Hippocampal formation (tissue), 2 donors: ENCODE measurements around the gene MOB2.

Experiments
- DNase-seq, 2 donors: peaks; one replicate each; lab custom pipeline; 2025; lab: John Stamatoyannopoulos, UW

Gene MOB2

DNA sequence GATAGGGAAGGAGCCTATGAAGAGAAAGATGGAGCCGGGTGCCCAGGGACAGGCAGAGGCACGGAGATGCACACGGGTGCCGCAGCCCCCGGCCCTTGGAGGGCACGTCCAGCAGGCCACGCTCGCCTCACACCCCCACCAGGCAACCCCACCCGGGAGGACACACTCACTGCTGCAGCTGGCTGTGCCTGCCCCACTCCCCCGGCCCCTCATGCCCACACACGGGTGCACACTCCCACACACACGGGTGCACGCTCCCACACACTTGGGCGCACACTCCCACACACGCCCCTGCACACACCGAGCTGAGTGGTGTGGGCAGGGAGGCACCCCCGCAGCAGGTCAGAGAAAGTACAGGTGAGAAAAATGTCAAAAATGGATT, 1.1 kb downstream of the MOB2 start:
- no peak for DNase-seq

DNA sequence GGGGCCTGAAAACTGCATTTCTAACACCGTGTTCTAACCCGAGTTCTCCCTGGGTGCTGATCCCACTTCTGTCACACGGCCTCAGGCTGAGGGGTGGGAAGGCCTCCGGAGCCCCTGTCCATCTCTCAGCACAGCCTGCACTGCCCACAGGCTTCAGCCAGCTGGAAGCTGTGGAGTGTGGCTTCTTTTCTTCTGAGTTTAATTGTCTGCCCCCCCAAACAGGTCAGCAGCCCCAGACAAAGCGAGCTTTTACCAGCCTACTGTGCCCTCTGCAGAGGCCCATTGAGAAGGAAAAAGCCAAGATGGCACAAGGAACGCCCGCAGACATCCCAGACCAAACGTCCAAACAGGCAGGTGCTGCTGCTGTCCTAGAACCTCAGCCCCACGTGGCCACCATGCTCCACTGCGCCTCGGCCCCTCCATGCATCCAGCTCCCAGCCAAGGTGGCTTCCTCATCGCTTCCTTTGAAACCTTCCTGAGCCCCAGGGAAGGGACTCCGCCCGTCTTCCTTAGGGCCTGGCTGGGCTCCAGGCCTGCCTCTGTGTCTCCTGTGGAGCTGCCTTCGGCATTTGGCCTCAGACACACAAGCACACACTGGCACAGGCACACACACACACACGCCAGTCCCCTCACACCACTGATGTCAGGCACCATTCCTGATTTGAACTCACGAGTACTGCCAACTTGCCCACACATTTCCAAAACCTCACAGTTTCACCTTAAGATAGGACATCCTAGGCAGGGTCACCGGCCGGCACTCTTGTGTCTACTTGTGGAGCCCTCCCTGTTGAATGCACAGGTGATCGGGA, 1.7 kb downstream of the MOB2 start:
- no peak for DNase-seq

DNA sequence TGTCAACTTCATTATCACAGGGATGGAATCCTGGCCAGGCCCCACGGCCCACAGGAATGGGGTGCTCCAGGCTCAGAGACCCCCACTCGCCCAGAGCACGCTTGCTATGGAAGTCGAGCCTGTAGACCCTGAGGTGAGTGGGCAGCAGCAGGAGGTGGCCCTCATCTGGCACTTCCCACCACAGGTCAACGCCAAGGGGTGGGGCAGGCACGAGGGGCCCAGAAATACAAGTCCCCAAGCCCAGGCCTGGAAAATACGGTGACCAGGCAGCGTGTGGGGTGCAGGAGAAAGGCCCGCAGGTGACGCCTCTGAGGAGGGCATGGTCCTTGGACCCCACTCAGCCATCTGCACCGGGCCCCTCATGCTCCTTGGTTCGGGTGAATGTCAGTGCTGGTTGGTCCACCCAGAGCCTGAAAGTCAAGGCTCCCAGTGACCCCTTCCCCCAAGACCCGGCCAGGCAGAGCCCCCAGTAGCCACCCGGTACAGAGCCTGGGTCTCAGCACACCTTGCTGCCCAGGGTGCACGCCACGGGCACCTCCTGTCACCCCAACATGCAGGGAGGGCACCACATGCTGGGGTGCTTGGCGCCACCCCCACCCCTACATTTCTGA, 2.4 kb downstream of the MOB2 start:
- DNase-seq = no peak

DNA sequence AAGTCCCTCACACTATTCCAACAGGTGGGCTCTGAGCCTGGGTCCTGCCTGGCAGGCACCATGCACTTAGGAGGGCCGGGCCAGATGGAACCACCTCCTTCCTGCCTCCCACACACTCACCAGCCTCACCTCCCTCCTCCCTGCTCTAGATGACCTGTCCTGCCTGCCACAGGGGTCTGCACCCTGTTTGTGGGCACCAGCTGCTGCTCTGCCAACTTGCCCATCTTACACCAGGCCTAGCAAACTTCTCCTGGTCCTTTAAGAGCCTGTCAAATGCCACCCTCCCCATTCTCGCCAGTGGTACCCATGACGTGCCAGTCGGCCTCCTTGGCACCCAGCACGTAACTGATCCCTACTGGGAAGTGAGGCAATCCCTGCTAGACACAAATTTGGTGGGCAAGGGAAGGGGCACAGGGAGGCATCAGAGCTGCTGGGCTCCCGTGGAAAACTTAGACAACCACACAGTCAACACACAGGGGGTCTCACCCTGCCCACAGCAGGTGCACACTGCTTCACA, 3.1 kb downstream of the MOB2 start:
- no peak for DNase-seq

DNA sequence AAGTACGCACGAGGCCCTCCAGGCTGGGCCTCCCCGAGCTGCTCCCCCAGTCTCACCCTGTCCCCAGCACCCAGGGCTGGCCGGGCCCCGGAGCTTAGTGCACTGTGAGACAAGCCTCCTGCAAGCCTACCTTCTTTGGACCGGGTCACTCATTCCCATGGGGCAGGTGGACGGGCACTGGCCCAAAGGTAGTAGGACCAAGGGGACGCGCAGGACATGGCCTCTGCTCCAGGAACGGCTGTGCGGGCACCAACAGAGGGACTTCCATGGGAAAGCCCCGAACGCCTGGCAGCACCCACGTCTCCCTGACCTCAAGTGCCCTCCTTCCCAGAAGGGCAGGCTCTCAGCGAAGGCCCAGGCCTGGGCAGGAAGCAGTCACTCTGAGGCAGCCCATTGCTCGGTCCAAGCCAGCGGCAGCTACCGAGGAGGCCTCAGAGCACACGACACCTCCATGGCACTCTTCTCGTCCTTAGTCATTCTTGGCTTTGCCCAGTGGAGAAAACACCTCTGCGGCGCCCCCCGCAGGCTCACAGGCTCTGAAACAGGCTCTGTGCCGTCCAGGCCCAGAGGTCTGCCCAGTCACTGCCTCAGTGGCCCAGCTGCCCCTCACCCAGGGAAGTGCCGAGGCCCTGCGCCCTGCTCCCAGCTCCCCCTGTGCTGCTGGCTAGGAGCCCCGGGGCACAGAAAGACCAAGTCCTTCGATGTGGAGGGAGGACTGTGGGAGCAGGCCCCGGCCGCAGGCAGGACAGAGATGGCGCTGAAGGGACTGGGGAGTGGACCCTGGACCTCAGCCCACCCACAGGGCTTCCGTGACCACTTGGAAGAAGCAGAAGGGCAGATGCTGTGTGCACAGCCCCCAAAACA, 3.8 kb downstream of the MOB2 start:
- DNase-seq = no peak

DNA sequence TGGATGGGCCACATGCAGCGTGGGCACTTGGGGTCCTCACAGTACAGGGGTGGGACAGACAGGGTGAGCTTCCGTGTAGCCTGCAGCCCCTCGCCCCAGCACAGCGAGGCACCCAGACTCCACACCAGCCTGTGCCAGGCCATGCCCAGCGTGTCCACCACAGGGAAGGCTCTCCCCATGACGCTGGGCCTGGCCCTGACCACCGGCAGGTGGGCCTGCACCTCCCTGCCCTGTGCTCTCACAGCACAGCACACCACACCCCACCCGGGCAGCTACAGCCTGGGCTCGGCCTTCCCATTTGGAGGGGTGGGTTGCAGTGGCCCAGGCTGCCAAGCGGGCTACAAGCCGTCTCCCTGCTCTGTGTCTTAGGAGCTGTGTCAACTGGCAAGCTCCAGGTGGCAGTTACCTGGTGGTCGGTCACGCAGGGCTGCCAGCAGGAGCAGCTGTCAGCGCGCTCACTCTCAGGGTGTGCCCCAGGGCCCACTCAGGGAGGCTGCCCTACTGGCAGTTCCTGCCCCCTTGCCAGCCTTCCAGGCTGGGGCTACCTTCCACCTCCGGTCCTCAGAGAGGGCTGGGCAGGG, 4.6 kb downstream of the MOB2 start:
- DNase-seq = no peak

DNA sequence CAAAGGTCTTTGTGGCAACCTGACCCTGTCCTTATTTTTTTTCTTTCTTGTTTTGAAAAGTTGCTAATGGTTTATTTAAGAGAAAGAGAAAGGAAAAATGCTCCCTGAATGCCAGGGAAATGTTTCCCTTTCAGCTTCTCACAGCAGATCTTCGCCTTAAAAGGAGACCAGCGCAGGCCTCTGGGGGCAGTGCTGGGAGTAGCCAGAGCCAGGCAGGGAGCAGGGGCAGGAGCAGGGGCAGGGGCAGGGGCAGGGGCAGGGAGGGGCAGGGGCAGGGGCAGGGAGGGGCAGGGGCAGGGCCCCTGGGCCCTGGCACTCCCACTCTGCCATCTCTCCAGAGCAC, 5.1 kb downstream of the MOB2 start:
- DNase-seq = no peak

DNA sequence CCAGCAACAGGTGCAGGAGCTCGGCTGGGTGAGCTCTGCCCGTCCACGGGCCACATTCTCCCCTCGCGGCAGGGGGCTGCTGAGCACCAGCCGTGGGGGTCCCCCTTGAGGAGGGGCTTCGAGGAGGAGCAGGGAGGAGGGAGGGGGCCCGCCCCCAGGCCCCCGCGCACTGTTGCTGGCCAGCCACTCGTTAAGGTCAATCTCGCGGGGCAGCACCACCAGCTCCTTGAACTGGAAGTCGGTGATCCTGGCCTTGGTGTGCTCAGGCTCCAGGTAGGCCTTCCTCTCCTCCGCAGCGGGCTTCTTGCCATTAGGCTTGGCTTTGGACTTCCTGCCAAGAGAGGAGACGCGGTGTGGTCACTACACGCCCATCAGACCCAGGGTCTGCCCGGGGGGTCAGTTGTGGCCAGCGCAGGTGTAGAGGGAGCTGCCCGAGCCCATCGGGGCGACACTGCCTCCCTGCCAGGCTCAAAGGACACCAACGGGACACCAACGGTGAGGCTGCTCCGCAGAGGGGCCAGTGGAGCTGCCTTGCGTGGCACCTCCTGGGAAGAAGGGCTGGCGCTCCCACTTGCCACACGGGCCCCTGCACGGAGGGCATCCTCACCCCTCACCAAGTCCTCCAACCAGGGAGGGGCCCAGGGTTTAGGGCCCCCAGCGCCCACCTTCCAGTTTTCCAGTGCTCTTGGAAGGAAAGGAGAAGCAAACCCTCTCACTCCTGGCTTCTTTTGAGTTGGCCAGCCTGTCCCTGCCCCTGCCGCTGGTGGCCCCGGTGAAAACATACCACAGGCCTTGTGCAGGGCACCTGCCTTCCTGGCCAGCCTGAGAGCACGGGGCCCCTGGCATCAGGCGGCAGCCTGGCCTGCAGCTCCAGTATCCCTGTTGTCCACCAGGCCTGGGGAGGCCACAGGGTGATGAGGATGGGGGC, 5.8 kb downstream of the MOB2 start:
- DNase-seq = no peak

DNA sequence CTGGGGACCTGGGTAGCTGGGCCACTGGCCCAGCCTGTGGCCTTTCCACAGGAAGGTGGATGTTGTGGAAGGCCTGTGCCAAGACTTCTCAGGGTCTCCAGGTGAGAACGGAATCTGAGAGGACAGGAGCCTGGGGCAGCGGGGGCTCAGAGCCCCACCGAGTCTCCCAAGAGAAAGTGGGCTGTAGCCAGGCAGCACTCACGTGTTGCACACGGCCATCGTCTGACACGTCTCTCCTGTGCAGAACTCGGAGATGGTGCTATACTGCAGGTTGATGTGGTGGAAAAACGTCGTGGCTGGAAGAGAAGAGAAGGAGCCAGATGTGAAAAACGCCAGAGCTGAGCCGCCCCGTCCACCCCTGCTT, 6.4 kb downstream of the MOB2 start:
- DNase-seq = no peak

DNA sequence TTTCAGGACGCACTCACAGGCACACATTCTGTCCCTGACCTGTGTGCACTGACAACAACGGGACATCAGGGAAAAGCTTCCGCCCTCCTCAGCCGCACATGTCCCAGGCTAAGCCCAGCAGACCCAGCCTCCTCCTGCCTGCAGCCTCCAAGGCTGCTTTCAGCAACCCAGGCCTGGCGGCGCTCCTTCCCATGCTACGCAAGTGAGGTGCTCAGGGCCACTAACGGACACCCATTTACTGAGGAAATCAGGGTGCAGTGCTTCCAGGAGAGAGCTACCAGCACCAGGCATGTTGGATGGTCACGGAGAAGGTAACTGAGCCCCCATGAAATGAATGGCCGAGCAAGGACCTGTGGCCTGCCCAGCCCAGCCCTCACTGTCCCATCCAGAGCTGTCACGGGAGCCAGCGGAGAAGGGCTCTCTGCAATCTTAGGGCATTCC, 6.9 kb downstream of the MOB2 start:
- DNase-seq = no peak

DNA sequence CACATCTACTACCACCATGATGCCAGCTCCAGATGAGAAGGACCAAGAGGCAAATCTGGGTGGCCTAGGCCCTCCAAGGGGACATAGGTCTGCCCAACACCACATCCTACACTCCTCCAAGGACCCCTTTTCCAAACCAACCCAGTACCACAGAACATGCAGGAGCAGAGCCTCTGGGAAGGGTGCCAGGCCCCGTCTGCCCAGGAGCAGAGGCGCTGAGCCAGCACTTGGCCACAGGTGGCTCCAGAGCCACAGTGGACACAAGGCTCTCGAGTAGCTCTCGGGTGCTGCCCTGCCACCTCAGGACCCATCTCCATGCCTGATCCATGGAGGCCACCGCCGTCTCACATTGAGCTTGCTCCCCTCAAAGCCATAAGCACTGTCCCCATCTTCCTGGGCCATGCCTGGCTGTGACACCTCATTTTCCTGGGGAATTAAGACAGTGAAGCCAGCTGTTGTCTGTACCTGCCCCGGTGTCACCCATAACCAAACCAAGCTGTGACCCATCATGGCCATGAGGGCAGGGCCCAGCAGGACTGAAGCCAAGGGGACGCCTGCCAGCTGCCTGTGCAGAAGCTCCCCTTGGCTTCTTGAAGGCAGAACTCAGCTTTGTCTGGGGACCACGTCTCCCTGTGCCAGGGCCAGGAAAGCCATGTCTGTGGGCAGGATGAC, 7.4 kb downstream of the MOB2 start:
- DNase-seq = no peak

DNA sequence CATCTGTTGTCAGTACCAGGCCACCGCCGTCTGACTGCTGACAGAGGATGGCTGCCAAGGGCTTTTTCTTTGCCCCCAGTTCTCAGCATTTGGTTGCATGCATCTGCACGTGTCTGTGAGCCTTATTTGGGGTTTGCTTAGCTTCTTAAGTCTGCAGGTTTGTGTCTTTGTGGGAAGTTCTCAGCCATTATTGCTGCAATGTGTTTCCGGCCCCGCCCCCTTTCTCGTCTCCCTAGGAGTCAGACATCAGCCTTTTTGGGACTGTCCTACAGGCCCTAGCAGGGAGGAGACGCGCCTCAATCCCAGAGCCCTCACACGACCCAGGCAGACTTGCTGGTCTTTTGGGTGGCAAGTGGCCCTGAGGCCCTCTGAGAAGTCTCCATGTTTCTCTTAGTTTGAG, 8.0 kb downstream of the MOB2 start:
- DNase-seq = no peak

DNA sequence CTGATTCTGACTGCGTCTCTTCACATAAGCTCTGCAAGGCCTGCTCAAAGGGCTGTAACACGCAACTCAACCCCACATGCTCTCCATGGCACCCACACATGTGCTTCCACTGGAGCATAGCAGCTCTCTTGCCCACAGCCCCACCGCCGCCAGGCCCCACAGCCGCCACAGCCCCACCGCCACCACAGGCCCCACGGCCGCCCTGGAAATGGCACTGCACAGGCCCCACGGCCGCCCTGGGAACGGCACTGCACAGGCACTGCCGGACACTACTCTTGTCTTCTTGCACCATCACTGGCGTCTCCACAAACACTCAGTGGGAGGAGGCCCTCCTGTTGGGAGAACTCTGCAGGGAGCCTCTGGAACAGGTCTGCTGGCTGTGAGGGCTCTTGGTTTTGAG, 8.6 kb downstream of the MOB2 start:
- DNase-seq = no peak

DNA sequence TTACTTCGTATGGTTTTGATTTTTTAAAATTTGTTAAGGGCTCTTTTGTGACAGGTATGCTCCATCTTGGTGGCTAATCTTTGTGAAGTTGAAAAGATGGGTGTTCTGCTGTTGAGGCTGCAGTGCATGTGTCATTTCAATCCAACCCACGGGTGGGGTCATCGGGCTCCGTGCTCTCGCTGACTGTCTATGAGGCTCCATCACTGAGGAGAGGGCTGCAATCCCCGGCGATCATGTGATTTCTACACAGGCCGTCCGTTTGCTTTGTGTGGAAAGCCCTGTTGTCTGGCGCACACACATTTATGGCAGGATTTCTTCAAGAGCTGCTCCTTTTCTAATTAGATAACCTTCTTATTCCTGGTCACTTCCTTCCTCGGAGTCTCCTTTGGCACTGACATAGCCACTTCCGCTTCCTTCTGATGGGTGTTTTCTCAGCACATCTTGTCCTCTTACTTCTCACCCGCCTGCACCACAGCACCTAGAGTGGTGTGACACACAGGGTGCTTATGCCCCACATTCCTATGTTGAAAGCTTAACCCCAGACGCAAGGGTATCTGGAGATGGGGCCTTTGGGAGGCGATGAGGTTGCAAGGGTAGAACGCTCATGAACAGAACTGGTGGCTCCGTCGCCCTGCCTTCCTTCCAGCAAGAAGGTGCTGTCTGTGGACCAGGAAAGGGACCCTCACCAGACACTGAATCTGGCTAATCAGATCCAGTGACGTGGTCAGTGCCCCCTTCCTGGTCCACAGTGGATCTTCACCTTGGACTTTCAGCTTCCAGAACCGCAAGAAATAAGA, 9.4 kb downstream of the MOB2 start:
- no peak for DNase-seq

DNA sequence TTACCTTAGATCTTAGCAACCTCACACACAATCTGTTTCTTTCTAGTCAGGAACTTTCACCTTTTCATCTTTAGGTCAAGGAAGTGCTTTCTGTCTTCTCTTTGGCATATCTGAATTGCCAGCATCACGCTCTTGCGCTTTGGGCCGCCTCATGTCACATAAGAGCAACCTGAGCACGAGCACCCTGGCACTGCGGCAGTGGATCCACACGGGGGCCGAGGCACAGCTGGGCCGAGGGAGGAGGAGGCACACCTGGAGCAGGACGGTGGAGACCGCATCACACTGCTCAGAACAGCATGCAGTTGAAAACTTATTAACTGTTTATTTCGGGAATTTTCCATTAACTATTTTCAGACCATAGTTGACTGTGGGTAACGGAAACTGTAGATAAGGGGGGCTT, 10.7 kb downstream of the MOB2 start:
- DNase-seq = no peak

DNA sequence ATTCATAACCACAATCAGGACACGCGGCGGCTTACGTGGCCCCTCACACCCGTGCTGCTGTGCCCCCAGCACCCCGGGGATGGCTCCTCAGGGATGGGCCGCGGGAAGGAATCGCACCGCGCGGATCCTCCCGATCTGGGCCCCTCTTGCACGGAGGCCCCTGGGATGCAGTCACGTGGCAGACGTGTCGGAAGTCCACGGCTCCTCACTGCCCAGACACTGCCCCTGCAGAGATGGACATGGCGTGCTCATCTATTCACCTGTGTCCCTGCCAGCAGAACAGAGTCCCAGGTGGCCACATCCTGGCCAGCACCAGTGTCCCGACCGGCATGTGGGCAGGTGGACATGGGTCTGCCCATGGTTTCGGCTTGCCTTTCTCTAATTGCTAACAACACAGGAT, 12.8 kb downstream of the MOB2 start:
- no peak for DNase-seq

DNA sequence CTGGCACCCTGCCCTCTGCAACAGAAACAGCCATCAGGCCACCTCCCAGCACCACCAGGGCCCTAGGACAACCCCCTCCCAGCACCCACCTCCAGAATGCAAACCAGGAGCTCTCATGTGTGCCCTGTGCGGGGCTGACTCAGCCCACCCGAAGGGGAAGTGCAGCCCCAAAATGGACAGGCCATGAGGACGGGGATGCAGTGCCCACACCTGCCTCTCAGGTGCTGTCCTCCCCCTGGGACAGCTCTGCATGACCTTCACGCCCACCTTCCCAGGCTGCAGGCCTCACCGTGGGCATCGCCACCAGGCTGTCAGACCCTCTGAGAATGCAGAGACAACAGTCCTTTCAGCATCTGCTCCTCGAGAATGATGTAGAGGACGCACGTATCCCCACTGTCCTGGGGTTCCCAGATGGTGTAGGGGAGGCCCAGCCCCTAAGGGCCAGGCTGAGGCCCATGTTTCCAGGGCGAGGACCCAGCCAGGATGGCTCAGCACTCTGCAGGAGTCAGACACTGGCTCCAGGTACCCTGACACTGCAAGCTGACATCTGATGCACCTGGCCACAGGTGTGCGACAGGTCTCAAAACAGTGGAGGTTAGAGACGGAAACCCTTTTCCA, 13.5 kb downstream of the MOB2 start:
- no peak for DNase-seq

DNA sequence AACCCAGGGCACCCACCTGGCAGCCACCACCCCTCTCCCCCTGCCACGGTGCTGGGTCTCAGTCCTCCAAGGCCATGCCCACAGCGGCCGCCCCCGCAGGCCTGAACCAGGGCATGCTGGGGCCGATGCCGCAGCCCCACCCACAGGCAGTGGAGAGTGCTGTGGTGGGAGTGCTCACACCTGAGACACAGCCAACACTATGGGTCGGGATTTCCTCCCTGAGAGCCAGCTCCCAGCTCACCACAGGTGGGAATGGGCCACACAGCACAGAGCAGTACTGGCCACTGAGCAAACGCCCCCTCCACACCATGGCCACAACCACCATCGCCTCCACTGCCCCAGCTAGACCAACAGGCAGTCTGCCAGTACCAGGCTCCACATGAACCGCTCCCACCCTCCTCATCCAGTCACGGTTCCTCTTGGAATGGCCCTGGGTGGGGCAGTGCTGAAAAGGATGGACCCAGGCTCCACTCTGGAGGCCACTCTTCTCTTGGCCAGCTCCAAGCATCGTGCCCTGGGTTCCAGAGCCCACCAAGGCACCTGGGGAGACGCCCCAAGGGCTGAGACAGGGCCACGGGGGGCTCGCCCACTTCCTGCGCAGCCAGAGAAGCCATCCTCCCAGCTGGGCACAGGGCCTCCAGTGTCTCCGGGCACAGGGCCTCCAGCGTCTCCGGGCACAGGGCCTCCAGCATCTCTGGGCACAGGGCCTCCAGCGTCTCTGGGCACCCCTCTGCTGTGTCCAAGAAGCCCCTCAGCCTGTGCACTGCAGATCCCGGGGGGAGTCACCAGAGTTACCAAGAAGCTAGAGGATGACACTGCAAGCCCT, 14.2 kb downstream of the MOB2 start:
- no peak for DNase-seq

DNA sequence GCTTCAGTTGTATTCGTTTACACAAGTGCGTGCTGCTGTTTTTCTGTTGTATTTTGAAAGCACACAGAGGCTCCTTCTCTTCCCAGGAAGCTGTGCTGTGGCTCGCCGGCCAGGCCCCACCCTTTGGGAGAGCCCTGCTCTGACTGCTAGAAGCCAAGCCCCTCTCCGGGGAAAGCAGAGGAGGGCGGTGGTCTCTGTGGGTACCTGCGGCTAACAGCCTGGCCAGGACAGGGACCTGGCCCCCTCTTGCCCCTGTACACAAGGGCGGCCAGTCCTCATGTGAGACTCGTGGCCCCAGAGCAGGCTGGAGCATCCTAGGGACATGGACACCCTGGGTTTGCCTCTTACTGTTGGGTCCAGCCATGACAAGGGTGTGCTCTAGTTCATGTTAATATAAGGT, 14.8 kb downstream of the MOB2 start:
- DNase-seq = no peak
